Measurements from ENCODE around the gene CHST4. TPM values are rescaled to one million over a fixed set of nuclear protein-coding genes. Genes with fewer than 3 reads are reported as not detected.

Gene CHST4
- total RNA-seq, 1 donor from 2014 or later, result 0.09 TPM

DNA sequence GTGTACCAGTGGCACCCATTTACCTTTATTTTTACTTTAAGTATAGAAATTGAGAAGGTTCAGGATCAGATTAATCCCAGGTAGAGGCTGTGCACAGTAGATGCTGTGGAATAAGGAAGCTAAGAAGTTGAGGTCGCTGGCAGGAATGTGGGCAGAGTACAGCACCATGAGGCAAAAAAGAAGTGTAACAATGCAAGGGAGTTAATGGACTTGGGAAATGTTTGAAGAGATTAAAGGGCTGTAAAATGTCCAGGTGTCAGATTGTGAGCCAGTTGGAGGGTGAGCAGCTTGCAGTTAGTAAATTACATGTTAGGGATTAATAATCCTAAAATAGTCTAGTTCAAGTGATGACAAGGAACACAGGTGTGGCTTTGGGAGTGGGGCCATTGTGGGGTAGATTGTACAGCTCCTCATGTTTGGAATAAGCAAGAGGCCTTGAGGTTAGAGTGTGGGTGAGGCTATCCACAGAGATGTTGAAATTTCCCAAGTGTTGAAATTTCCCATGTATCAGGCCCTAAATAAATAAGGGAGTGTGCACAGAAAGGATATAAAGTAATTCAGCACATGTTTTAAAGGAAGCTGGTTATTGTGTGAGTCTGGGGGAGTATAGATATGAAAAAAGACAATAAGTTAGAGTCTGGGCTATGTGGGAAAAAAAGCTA, 29.1 kb downstream of the CHST4 start:
- peaks cover 1% of the 10 kb centered on the region for H3K36me3 Mint-ChIP-seq (ENCODE audit: low read depth, unreplicated experiment)

DNA sequence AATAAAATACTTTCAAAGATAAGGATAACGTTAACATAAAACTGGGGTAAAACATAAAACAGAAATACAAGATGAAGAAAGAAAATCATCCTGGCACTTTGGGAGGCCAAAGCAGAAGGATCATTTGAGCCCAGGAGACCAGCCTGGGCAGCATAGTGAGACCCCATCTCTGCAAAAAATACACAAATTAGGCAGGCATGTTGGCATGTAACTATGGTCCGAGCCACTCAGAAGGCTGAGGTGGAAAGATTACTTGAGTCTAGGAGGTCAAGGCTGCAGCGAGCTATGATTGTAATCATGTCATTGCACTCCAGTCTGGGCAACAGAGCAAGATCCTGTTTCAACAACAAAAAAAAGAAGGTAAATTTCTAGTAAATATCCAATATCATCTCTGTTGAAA, 31.1 kb downstream of the CHST4 start:
- Mint-ChIP-seq H3K9me3 (ENCODE audit: unreplicated experiment) (peaks cover 12% of the 10 kb centered on the region), H3K4me3 (ENCODE audit: unreplicated experiment) (no peak overlapping the region), H3K36me3 (ENCODE audit: low read depth, unreplicated experiment) (peaks cover 4% of the 10 kb centered on the region), H3K27ac (ENCODE audit: unreplicated experiment) (no peak overlapping the region), H3K27me3 (ENCODE audit: low read depth, unreplicated experiment) (peaks cover 28% of the 10 kb centered on the region), H3K4me1 (ENCODE audit: low read depth, unreplicated experiment) (no peaks in the 10 kb centered on the region)
- H4K20me1 ChIP-seq (ENCODE audit: insufficient read depth, low read length), result no peaks in the 10 kb centered on the region
- H3K4me1 ChIP-seq (ENCODE audit: insufficient read depth, low read length), result no peaks in the 10 kb centered on the region
- H3K27ac ChIP-seq (ENCODE audit: low read depth, low read length), result no peak overlapping the region
- no peak for DNase-seq (ENCODE audit: low read depth)
- H3K36me3 ChIP-seq (ENCODE audit: insufficient read depth, low read length), result no peaks in the 10 kb centered on the region
- no peaks in the 10 kb centered on the region for H3K9me3 ChIP-seq (ENCODE audit: insufficient read depth, low read depth, low read length)
- H3K4me2 ChIP-seq (ENCODE audit: low read length), result no peak overlapping the region
- no peaks in the 10 kb centered on the region for H3K79me2 ChIP-seq (ENCODE audit: insufficient read depth, low read length)
- no peak for FAIRE-seq
- no peak overlapping the region for H3K9ac ChIP-seq (ENCODE audit: low read length)
- no peak overlapping the region for H3K4me3 ChIP-seq (ENCODE audit: insufficient read depth, low read depth, low read length)
- no peak overlapping the region for H2AFZ ChIP-seq (ENCODE audit: low read depth, low read length)
- TF ChIP-seq, protein P1, sequence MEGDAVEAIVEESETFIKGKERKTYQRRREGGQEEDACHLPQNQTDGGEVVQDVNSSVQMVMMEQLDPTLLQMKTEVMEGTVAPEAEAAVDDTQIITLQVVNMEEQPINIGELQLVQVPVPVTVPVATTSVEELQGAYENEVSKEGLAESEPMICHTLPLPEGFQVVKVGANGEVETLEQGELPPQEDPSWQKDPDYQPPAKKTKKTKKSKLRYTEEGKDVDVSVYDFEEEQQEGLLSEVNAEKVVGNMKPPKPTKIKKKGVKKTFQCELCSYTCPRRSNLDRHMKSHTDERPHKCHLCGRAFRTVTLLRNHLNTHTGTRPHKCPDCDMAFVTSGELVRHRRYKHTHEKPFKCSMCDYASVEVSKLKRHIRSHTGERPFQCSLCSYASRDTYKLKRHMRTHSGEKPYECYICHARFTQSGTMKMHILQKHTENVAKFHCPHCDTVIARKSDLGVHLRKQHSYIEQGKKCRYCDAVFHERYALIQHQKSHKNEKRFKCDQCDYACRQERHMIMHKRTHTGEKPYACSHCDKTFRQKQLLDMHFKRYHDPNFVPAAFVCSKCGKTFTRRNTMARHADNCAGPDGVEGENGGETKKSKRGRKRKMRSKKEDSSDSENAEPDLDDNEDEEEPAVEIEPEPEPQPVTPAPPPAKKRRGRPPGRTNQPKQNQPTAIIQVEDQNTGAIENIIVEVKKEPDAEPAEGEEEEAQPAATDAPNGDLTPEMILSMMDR (IDR thresholded peaks at IDR 0.05; ENCODE audit: insufficient read depth, low read depth, low read length), result no peak
- no peak for TF ChIP-seq EZH2 (IDR thresholded peaks at IDR 0.05; ENCODE audit: insufficient read depth, low read length)
- no peaks in the 10 kb centered on the region for H3K27me3 ChIP-seq (ENCODE audit: insufficient read depth, low read length)

More for the DNA sequence above, 29.1 kb downstream of the CHST4 start:
- H3K27me3 Mint-ChIP-seq (ENCODE audit: low read depth, unreplicated experiment), result peaks cover 32% of the 10 kb centered on the region
- Histone ChIP-seq H3K4me2 (ENCODE audit: low read length) (no peak overlapping the region), H3K36me3 (ENCODE audit: insufficient read depth, low read length) (no peaks in the 10 kb centered on the region), H3K9ac (ENCODE audit: low read length) (no peak overlapping the region), H3K27ac (ENCODE audit: low read depth, low read length) (no peak overlapping the region), H3K27me3 (ENCODE audit: insufficient read depth, low read length) (no peaks in the 10 kb centered on the region), H3K9me3 (ENCODE audit: insufficient read depth, low read depth, low read length) (no peaks in the 10 kb centered on the region), H3K4me3 (ENCODE audit: insufficient read depth, low read depth, low read length) (no peak overlapping the region), H3K79me2 (ENCODE audit: insufficient read depth, low read length) (no peaks in the 10 kb centered on the region), H2AFZ (ENCODE audit: low read depth, low read length) (no peak overlapping the region), H3K4me1 (ENCODE audit: insufficient read depth, low read length) (no peaks in the 10 kb centered on the region), H4K20me1 (ENCODE audit: insufficient read depth, low read length) (no peaks in the 10 kb centered on the region)
- FAIRE-seq (no peak), DNase-seq (ENCODE audit: low read depth) (no peak)
- H3K9me3 Mint-ChIP-seq (ENCODE audit: unreplicated experiment), result peaks cover 2% of the 10 kb centered on the region
- H3K27ac Mint-ChIP-seq (ENCODE audit: unreplicated experiment), result no peak overlapping the region
- H3K4me1 Mint-ChIP-seq (ENCODE audit: low read depth, unreplicated experiment), result no peaks in the 10 kb centered on the region
- no peak overlapping the region for H3K4me3 Mint-ChIP-seq (ENCODE audit: unreplicated experiment)
- TF ChIP-seq EZH2 (IDR thresholded peaks at IDR 0.05; ENCODE audit: insufficient read depth, low read length), result no peak
- TF ChIP-seq, protein P1 (IDR thresholded peaks at IDR 0.05; ENCODE audit: insufficient read depth, low read depth, low read length), result no peak

DNA sequence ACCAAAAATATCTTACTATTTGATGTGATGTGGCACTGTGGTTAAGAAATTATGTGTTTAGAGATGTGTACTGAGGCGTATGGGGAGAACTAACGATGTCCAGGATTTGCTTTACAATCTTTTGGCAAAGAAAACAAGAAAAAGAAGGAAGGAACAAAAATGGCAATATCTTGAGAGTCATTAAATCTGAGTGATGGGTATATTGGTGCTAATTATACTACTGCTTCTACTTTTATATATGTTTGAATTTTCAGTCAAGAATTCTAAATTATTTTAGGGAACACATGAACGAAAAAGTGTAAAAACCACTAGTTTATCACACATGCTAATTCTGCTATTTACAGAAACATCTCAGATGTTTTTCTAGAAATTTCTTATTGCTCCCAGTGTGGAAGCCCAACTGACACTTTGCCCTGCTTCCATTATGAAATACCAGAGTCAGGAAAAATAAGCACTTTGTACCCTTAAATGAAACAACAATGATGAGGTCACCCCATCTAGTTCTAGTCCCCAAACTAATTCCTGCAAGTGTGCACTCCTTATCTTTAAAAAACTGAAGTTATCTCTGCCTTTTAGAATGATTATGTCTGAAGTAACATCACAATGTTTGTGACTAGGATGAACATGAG, 31.8 kb downstream of the CHST4 start:
- no peaks in the 10 kb centered on the region for H3K4me1 Mint-ChIP-seq (ENCODE audit: low read depth, unreplicated experiment)
- H3K27me3 Mint-ChIP-seq (ENCODE audit: low read depth, unreplicated experiment), result peaks cover 22% of the 10 kb centered on the region
- H3K27me3 ChIP-seq (ENCODE audit: insufficient read depth, low read length), result no peaks in the 10 kb centered on the region

More for the DNA sequence above, 31.8 kb downstream of the CHST4 start:
- H3K9me3 ChIP-seq (ENCODE audit: insufficient read depth, low read depth, low read length), result no peaks in the 10 kb centered on the region
- no peak for TF ChIP-seq EZH2 (IDR thresholded peaks at IDR 0.05; ENCODE audit: insufficient read depth, low read length)
- no peaks in the 10 kb centered on the region for H3K36me3 ChIP-seq (ENCODE audit: insufficient read depth, low read length)
- no peak overlapping the region for H3K4me3 ChIP-seq (ENCODE audit: insufficient read depth, low read depth, low read length)
- no peak overlapping the region for H3K27ac ChIP-seq (ENCODE audit: low read depth, low read length)
- Mint-ChIP-seq H3K9me3 (ENCODE audit: unreplicated experiment) (peaks cover 15% of the 10 kb centered on the region), H3K27ac (ENCODE audit: unreplicated experiment) (no peak overlapping the region), H3K4me3 (ENCODE audit: unreplicated experiment) (no peak overlapping the region), H3K36me3 (ENCODE audit: low read depth, unreplicated experiment) (peaks cover 4% of the 10 kb centered on the region)
- H3K4me1 ChIP-seq (ENCODE audit: insufficient read depth, low read length), result no peaks in the 10 kb centered on the region
- H4K20me1 ChIP-seq (ENCODE audit: insufficient read depth, low read length), result no peaks in the 10 kb centered on the region
- FAIRE-seq, result no peak
- no peak overlapping the region for H3K9ac ChIP-seq (ENCODE audit: low read length)
- DNase-seq (ENCODE audit: low read depth), result no peak
- no peak overlapping the region for H2AFZ ChIP-seq (ENCODE audit: low read depth, low read length)
- no peak overlapping the region for H3K4me2 ChIP-seq (ENCODE audit: low read length)
- H3K79me2 ChIP-seq (ENCODE audit: insufficient read depth, low read length), result no peaks in the 10 kb centered on the region
